H1 (cell line): ENCODE results near the gene TGFBR1. TPM values are rescaled to one million over a fixed set of nuclear protein-coding genes. Genes with fewer than 3 reads are reported as not detected.

Experiments used
- CTCF ChIA-PET: fragments of 300-600 bp; sonication (Branson Sonifier 250); formaldehyde crosslinking; loops from one replicate; lab custom pipeline; 2021; ENCODE audit not compliant: partially characterized antibody; lab: Charles Lee
- POLR2A ChIA-PET: fragments of 300-600 bp; sonication (Branson Sonifier 250); formaldehyde crosslinking; loops from one replicate; lab custom pipeline; 2021; ENCODE audit warnings: inconsistent platforms; ENCODE audit not compliant: partially characterized antibody; lab: Charles Lee
- DNase-seq, 2 experiments: peaks; one replicate each; pipeline versions ENCODE4 v3.0.0 to v3.0.0-alpha.2; 2010 to 2022; ENCODE audit warnings: low spot score in 2 of 2, low read depth in 1 of 2, mixed read lengths in 1 of 2
- FAIRE-seq: peaks from 2 replicates; lab custom pipeline; 2011; peaks lifted over from hg19 to GRCh38; lab: Jason Lieb, UNC
- H2AFZ ChIP-seq: 2 replicates; pipeline ENCODE4 v1.8.1; 2012; ENCODE audit warnings: low read length, inconsistent platforms
- H2AK5ac ChIP-seq: 2 replicates; pipeline ENCODE4 v1.6.1; 2013; ENCODE audit warnings: low read depth, low read length
- H2BK120ac ChIP-seq: replicated peaks from 2 replicates; pipeline ENCODE3; 2013; ENCODE audit warnings: low read depth, low read length, inconsistent platforms
- H2BK12ac ChIP-seq: 2 replicates; pipeline ENCODE4 v1.6.1; 2013; ENCODE audit warnings: low read depth, low read length
- H2BK15ac ChIP-seq: 2 replicates; pipeline ENCODE4 v1.6.1; 2013; ENCODE audit warnings: low read length
- H2BK20ac ChIP-seq: 2 replicates; pipeline ENCODE4 v1.6.1; 2013; ENCODE audit warnings: low read length
- H2BK5ac ChIP-seq: 2 replicates; pipeline ENCODE4 v1.6.1; 2013; ENCODE audit warnings: low read depth, low read length
- H3K14ac ChIP-seq: 2 replicates; pipeline ENCODE4 v1.6.1; 2013; ENCODE audit warnings: inconsistent platforms; ENCODE audit not compliant: insufficient read length
- H3K18ac ChIP-seq: 2 replicates; pipeline ENCODE4 v1.6.1; 2013; ENCODE audit warnings: low read length; ENCODE audit errors: extremely low read depth
- H3K23ac ChIP-seq: 2 replicates; pipeline ENCODE4 v1.6.1; 2013; ENCODE audit warnings: inconsistent platforms; ENCODE audit not compliant: insufficient read length
- H3K23me2 ChIP-seq: 2 replicates; pipeline ENCODE4 v1.6.1; 2013; ENCODE audit warnings: low read depth, low read length
- H3K27ac ChIP-seq: 2 replicates; pipeline ENCODE4 v1.6.1; 2011; ENCODE audit warnings: low read depth, low read length, inconsistent platforms
- H3K27me3 ChIP-seq, 4 experiments: replicated peaks in 1 of 4; 1 replicate in 1 of 4; 2 replicates in 3 of 4; pipeline versions ENCODE4 v1.6.1 to v1.8.1; 2011 to 2013; ENCODE audit warnings: low read length in 3 of 4, mild to moderate bottlenecking in 3 of 4, inconsistent platforms in 2 of 4, mixed read lengths in 2 of 4, moderate library complexity in 1 of 4; ENCODE audit not compliant: control insufficient read depth in 3 of 4, insufficient read depth in 3 of 4; ENCODE audit errors: extremely low read depth in 1 of 4
- H3K36me3 ChIP-seq, 4 experiments: 2 replicates each; pipeline versions ENCODE4 v1.6.1 to v1.8.1; 2011 to 2013; ENCODE audit warnings: mild to moderate bottlenecking in 4 of 4, low read length in 3 of 4, moderate library complexity in 2 of 4, control low read depth in 1 of 4, inconsistent platforms in 1 of 4; ENCODE audit not compliant: insufficient read depth in 4 of 4, control insufficient read depth in 2 of 4
- H3K4ac ChIP-seq: replicated peaks from 2 replicates; pipeline ENCODE3; 2013; ENCODE audit warnings: low read length, low read depth, mixed read lengths, inconsistent platforms; ENCODE audit not compliant: insufficient read length
- H3K4me1 ChIP-seq, 4 experiments: replicated peaks in 1 of 4; 1 replicate in 1 of 4; 2 replicates in 3 of 4; pipeline versions ENCODE4 v1.6.1 to v1.8.1; 2011 to 2013; ENCODE audit warnings: low read length in 3 of 4, inconsistent platforms in 2 of 4, mixed read lengths in 1 of 4; ENCODE audit not compliant: insufficient read depth in 4 of 4, control insufficient read depth in 3 of 4
- H3K4me2 ChIP-seq, 2 experiments: 2 replicates each; pipeline versions ENCODE4 v1.6.1 to v1.8.1; 2011 to 2013; ENCODE audit warnings: low read depth in 2 of 2, low read length in 2 of 2, control low read depth in 1 of 2, inconsistent platforms in 1 of 2, mild to moderate bottlenecking in 1 of 2; ENCODE audit not compliant: insufficient read depth in 1 of 2
- H3K4me3 ChIP-seq, 4 experiments: fragments of 200-600, 300-600 bp in 1 of 4; sonication (generic), shearing (Covaris generic), sonication (Bioruptor Twin) in 1 of 4; 2 replicates each; pipeline versions ENCODE4 v1.5.1 to v1.8.1; 2011 to 2016; ENCODE audit warnings: low read length in 4 of 4, low read depth in 3 of 4, control low read depth in 2 of 4, inconsistent platforms in 2 of 4, mild to moderate bottlenecking in 2 of 4, mixed read lengths in 1 of 4, moderate library complexity in 1 of 4; ENCODE audit not compliant: insufficient read depth in 2 of 4; ENCODE audit errors: extremely low read depth in 1 of 4
- H3K56ac ChIP-seq: replicated peaks from 2 replicates; pipeline ENCODE3; 2013; ENCODE audit warnings: low read depth, mild to moderate bottlenecking, mixed read lengths, low read length, inconsistent platforms; ENCODE audit not compliant: insufficient read length
- H3K79me1 ChIP-seq: 2 replicates; pipeline ENCODE4 v1.6.1; 2013; ENCODE audit warnings: low read depth, low read length, control low read depth
- H3K79me2 ChIP-seq, 2 experiments: 2 replicates each; pipeline versions ENCODE4 v1.6.1 to v1.8.1; 2012 to 2013; ENCODE audit warnings: low read length in 2 of 2, mild to moderate bottlenecking in 2 of 2, inconsistent platforms in 1 of 2; ENCODE audit not compliant: insufficient read depth in 2 of 2, control insufficient read depth in 1 of 2
- H3K9ac ChIP-seq, 4 experiments: replicated peaks in 1 of 4; 1 replicate in 1 of 4; 2 replicates in 3 of 4; pipeline versions ENCODE4 v1.6.1 to v1.8.1; 2011 to 2013; ENCODE audit warnings: low read depth in 3 of 4, low read length in 3 of 4, control low read depth in 2 of 4, mild to moderate bottlenecking in 2 of 4, moderate library complexity in 2 of 4, inconsistent platforms in 1 of 4; ENCODE audit errors: extremely low read depth in 1 of 4
- H3K9me3 ChIP-seq, 2 experiments: 2 replicates each; pipeline versions ENCODE4 v1.6.1 to v1.8.1; 2012 to 2013; ENCODE audit warnings: mild to moderate bottlenecking in 2 of 2, moderate library complexity in 2 of 2, control low read depth in 1 of 2, inconsistent platforms in 1 of 2, low read depth in 1 of 2, low read length in 1 of 2, mixed read lengths in 1 of 2; ENCODE audit not compliant: insufficient read depth in 2 of 2
- H4K20me1 ChIP-seq, 2 experiments: replicated peaks in 1 of 2; 2 replicates each; pipeline versions ENCODE3 to v1.8.1; 2011 to 2013; ENCODE audit warnings: inconsistent platforms in 2 of 2, low read length in 2 of 2, mild to moderate bottlenecking in 1 of 2; ENCODE audit not compliant: insufficient read depth in 2 of 2, control insufficient read depth in 1 of 2
- H4K5ac ChIP-seq: 2 replicates; pipeline ENCODE4 v1.6.1; 2013; ENCODE audit warnings: low read length, low read depth, mixed read lengths, inconsistent platforms; ENCODE audit not compliant: insufficient read length
- H4K8ac ChIP-seq: 2 replicates; pipeline ENCODE4 v1.8.0; 2013; ENCODE audit warnings: mild to moderate bottlenecking, moderate library complexity, low read length, inconsistent platforms; ENCODE audit not compliant: insufficient read depth; ENCODE audit errors: extremely low read depth
- H4K91ac ChIP-seq: replicated peaks from 2 replicates; pipeline ENCODE3; 2013; ENCODE audit warnings: low read length, mixed read lengths, inconsistent platforms; ENCODE audit not compliant: insufficient read length
- RAD21 ChIP-seq, 2 experiments: IDR thresholded peaks in 1 of 2; conservative IDR thresholded peaks in 1 of 2; 2 replicates each; pipeline ENCODE4 v1.6.1; 2011; ENCODE audit warnings: low read depth in 2 of 2, low read length in 2 of 2, improper control_type of control experiment in 1 of 2, inconsistent platforms in 1 of 2, mild to moderate bottlenecking in 1 of 2, moderate library complexity in 1 of 2
- WGBS, 2 experiments: shearing (Covaris generic) in 1 of 2; methylation state at CpG; one replicate each; pipeline versions ENCODE4 v1.1.6 to v1.1.7; 2013 to 2015; ENCODE audit warnings: low lambda C conversion rate in 2 of 2, mixed read lengths in 2 of 2, inconsistent platforms in 1 of 2, low coverage in 1 of 2, missing lambda C conversion rate in 1 of 2; ENCODE audit not compliant: insufficient replicate concordance in 2 of 2, insufficient coverage in 1 of 2, insufficient read length in 1 of 2; ENCODE audit errors: extremely low coverage in 1 of 2, missing lambda C conversion rate in 1 of 2; 5-methylcytosine and 5-hydroxymethylcytosine counted together
- polyA plus RNA-seq, 7 experiments: library from polyadenylated mRNA; depleted of rRNA in 3 of 7; stranded (reverse) in 5 of 7; unstranded in 2 of 7; fragments of >200 nt in 5 of 7; fragments of 200-250 nt in 2 of 7; gene quantifications; 1 replicate in 5 of 7; 2 replicates in 1 of 7; 4 replicates in 1 of 7; pipeline versions ENCODE4 v1.2.1 to v1.2.3, GENCODE V29; 2011 to 2013; ENCODE audit warnings: missing spikeins in 2 of 7, mixed read lengths in 2 of 7
- total RNA-seq: library from RNA; stranded (reverse); fragmentation: NEBNext Ultra II Directional; extraction: Animal tissue kit (Norgen Biotek cat#: 25700); gene quantifications from 2 replicates; pipeline ENCODE4 v1.2.1, GENCODE V29; 2021

The TGFBR1 gene
- total and polyA plus RNA-seq, 2 of the 8 experiments (the other 6 are each of a cell fraction or from before 2014, with no cell fraction given) = 16.8 to 52.4 TPM

GRCh38 chr9:99083051-99083450 is 21.9 kb upstream of the TGFBR1 start:
- Histone ChIP-seq H3K79me2 (no peaks in the 10 kb centered on the region), H4K91ac (no peak overlapping the region), H3K4me3 (no peak overlapping the region), H3K23ac (no peak overlapping the region), H3K4me2 (no peak overlapping the region), H2AFZ (no peak overlapping the region), H3K18ac (no peak overlapping the region), H3K4ac (no peak overlapping the region), H3K9ac (no peak overlapping the region), H3K79me1 (no peaks in the 10 kb centered on the region), H2BK12ac (no peak overlapping the region), H2BK15ac (no peak overlapping the region), H3K56ac (no peak overlapping the region), H3K4me1 (0 out of 7 replicates have a peak, but pooled peaks cover 0 to 2% (median 0%) of the 10 kb centered on the region in 4 experiments), H3K9me3 (no peaks in the 10 kb centered on the region; a peak in 1 of 4 replicates), H3K14ac (no peak overlapping the region), H3K27ac (no peak overlapping the region), H4K5ac (no peak overlapping the region), H2AK5ac (no peak overlapping the region), H4K20me1 (no peaks in the 10 kb centered on the region), H2BK20ac (no peak overlapping the region), H2BK5ac (no peak overlapping the region), H4K8ac (no peak overlapping the region), H3K23me2 (no peaks in the 10 kb centered on the region), H3K27me3 (peaks cover 0 to 1% (median 0%) of the 10 kb centered on the region in 4 experiments; a peak in 1 of 7 replicates), H3K36me3 (no peaks in the 10 kb centered on the region), H2BK120ac (no peak overlapping the region)
- FAIRE-seq = no peak
- no peak for DNase-seq
- WGBS, 2 experiments = 76% methylated on average over 6 of the region's 6 CpGs; no CpG with 5 or more reads in 1 of the 2 experiments
- TF ChIP-seq RAD21 (IDR thresholded peaks at IDR 0.05 in 1 of 2, conservative IDR thresholded peaks at IDR 0.05 in 1 of 2; ENCODE audit: low read depth in 2 of 2, low read length in 2 of 2) = no peak
- POLR2A ChIA-PET = interaction anchor here (0.8 to 1.3 kb wide), 2 partner anchors 9 to 23 kb away, joined by 4 read pairs; no protein-coding TSS in a partner anchor
- CTCF ChIA-PET = interaction anchor here (0.8 kb wide), 1 partner anchor 64 kb away, joined by 3 read pairs; no protein-coding TSS in a partner anchor
